ENCODE results near the gene TTC7B. TPM values are rescaled to one million over a fixed set of nuclear protein-coding genes. Genes with fewer than 3 reads are reported as not detected.

Gene TTC7B
- total and polyA plus RNA-seq, 10 of the 15 experiments (the other 5 are each of a cell fraction or from before 2014, with no cell fraction given) = under 0.01 to 1.1 (median 0.26) TPM; not detected in 2

GRCh38 chr14:90804292-90805083 is 11.7 kb downstream of the TTC7B start:
- intact Hi-C loops (cut with micrococcal nuclease; ENCODE audit: unreplicated experiment) = no loop called here
- POLR2A ChIA-PET = no interaction called here
- H3K9ac ChIP-seq (ENCODE audit: control insufficient read depth, insufficient read depth, low read length) = no peak overlapping the region

More at GRCh38 chr14:90804292-90805083, 11.7 kb downstream of the TTC7B start:
- ChIA-PET RAD21 (ENCODE audit: unreplicated experiment) (no interaction called here), CTCF (no interaction called here), SMC1A (ENCODE audit: uncharacterized antibody, unreplicated experiment) (no interaction called here)
- H3K4me2 ChIP-seq (ENCODE audit: control insufficient read depth, insufficient read depth) = no peak overlapping the region
- in situ Hi-C loops (cut with MboI) = no loop called here
- no peaks in the 10 kb centered on the region for H3K27me3 ChIP-seq (replicated peaks in 1 of 2; ENCODE audit: control insufficient read depth in 2 of 2, insufficient read depth in 2 of 2, low read length in 1 of 2)
- no TSS peak for BruUV-seq (replicated peaks)
- 35% methylated on average over 16 of the region's 18 CpGs for WGBS (ENCODE audit: insufficient coverage, insufficient replicate concordance, low lambda C conversion rate, missing lambda C conversion rate)
- no peaks in the 10 kb centered on the region for H3K79me2 ChIP-seq (ENCODE audit: control insufficient read depth, insufficient read depth, low read length)
- H2AFZ ChIP-seq (ENCODE audit: control insufficient read depth, low read depth, low read length) = no peak overlapping the region
- H3K9me3 ChIP-seq (replicated peaks; ENCODE audit: control insufficient read depth, insufficient read depth, low read length) = no peaks in the 10 kb centered on the region
- ATAC-seq (no peak), FAIRE-seq (no peak), DNase-seq (ENCODE audit: low read depth, low spot score) (no peak)
- TF ChIP-seq NFIC (IDR thresholded peaks at IDR 0.05; ENCODE audit: low read depth, low read length) (no peak), CEBPB (IDR thresholded peaks at IDR 0.05; ENCODE audit: borderline replicate concordance in 1 of 2, low read depth in 2 of 2, low read length in 2 of 2) (no peak), ZBTB4 (CRISPR knock-in tag; IDR thresholded peaks at IDR 0.05) (no peak), GABPA (IDR thresholded peaks at IDR 0.05; ENCODE audit: low read depth) (no peak)
- H3K4me1 ChIP-seq (ENCODE audit: control insufficient read depth, insufficient read depth, low read length) = no peaks in the 10 kb centered on the region
- no peak overlapping the region for H3K4me3 ChIP-seq
- H4K20me1 ChIP-seq (ENCODE audit: control insufficient read depth, insufficient read depth) = no peaks in the 10 kb centered on the region
- H3K36me3 ChIP-seq (ENCODE audit: control insufficient read depth in 2 of 2, insufficient read depth in 2 of 2, low read length in 1 of 2) = no peaks in the 10 kb centered on the region
- H3K27ac ChIP-seq (ENCODE audit: control insufficient read depth, insufficient read depth) = no peak overlapping the region
